ENCODE results near the gene IKZF4.
"Not testable (repeated sequence)": the region's sequence is repeated elsewhere in the genome, so short reads cannot be mapped to it uniquely, and the experiment has no call there.

Gene IKZF4

DNA sequence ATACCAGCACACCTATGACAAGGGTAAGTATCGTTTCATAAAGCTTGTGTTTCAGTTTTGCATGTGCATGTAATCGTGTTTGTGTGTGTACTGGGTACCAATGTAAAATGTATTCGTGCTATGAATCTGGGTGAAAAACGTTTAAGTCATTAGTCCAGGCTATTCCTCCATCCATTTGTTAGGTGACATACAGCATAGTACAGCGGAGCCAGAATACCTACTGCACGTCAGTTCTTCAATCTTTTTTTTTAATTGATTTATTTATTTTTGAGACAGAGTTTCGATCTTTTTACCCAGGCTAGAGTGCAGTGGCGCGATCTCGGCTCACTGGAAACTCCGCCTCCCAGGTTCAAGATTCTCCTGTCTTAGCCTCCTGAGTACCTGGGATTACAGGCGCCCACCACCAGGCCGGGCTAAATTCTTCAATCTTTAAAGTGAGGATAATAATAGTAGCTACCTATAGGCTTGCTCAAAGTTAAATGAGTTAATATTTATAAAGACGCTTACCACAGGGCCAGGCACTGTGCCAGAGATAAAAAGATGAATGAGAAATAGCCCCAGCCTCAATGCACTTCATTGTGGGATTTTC, 20.2 kb downstream of the IKZF4 start:
- no peak for DNase-seq

DNA sequence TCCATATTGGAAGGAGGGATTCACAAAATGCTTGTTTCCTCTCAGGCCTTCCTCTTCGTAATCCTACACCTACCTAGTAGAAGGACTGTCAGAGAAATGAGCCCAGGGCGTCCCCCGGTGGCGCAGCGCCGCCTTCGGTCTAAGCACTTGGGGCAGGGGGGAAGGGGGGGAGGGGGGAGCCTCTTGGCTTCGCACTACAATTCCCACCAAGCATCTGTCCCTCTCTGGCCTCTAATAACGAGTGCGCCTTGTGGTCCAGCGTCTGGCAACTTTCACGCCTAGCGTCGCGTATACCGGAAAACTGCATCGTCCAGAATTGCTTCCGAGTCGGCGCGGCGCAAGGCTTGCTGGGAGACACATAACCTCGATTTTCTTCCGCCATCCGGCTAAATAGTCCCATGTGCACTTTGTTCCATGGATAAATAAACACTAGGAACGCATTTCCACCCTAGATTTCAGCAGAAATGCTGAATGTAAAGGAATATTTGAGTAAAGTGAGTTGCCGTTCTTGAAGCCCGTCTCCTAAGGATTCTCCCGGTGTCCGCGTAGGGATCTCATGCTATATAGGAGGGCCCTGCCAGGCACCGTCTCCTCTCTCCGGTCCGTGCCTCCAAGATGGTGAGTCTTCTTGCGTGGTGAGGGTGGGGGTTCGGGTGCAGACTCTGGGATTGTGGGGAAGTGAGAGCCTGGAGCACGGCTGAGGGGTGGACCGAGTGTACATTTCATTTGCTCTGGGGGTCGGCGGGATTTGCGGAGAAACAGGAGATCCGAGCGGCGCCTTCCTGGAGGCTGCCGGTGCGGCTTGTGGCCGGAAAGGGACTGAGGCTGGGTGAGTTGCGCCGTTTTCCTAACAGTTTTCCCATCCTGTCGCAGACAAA, 20.9 kb downstream of the IKZF4 start, which contains the start of gene RPS26:
TSS of gene RPS26 (plus strand) at position 367 of the 878 bp plus-strand sequence. CDS start at position 616, 249 bp downstream.
- DNase-seq, result peak; percentile 85

DNA sequence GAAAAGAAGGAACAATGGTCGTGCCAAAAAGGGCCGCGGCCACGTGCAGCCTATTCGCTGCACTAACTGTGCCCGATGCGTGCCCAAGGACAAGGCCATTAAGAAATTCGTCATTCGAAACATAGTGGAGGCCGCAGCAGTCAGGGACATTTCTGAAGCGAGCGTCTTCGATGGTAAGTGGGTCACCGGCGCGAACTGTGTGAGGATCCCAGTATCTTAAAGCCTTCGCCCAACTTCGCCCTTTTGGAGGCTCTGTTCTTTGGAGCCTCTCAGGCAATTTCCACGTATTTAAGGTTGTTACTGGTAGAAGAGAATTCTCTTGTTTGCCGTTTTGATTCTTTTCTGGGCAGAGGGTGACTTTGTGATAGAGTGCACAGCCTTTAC, 21.6 kb downstream of the IKZF4 start:
- not testable (repeated sequence) for DNase-seq

DNA sequence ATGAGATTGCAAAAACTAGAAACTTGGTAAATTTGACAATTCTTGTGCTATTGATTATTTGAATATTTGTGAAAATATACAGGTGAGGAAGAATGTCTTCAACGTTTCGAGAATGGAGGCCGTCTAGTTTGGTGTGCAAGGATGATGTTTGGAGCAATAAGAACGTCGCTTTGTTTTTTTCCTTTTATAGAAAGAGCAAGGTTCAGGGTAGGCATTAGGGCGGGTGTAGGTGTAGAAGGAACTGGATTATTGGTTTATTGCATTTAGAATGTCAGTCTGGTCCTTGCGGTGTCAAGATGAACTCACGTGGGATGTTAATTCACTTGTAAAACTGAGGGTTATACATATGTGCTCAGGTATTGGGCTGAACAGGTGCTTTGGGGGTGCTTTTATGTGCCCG, 22.0 kb downstream of the IKZF4 start:
- no peak for DNase-seq

DNA sequence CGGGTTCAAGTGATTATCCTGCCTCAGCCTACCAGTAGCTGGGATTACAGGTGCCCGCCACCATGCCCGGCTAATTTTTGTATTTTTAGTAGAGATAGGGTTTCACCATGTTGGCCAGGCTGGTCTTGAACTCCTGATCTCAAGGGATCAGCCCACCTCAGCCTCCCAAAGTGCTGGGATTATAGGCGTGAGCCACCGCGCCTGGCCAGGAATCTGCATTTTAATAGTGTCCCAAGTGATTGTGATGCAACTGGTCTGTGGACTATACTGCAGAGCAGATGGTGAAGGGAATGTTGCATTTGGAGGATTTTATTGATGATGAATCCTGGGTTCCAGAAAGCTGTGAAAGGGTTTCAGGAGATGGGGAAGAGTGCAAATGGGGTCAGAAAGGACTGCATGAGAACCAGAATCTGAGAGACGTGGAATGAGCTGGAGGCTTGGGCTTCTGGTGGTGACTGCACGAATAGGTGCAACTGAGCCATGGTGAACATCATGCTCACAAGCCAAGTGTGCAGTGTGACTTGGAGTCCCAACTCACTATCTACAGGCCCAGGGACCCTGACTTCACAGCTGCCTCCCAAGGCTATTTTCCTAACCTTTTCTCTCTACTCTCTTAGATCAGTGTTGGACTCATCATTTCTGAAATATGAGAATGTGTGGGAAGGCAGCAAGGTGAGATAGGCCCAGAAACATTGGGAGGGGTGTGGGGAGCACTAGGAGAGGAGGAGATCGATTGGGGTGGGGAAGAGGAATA, 25.4 kb downstream of the IKZF4 start:
- DNase-seq, result no peak

DNA sequence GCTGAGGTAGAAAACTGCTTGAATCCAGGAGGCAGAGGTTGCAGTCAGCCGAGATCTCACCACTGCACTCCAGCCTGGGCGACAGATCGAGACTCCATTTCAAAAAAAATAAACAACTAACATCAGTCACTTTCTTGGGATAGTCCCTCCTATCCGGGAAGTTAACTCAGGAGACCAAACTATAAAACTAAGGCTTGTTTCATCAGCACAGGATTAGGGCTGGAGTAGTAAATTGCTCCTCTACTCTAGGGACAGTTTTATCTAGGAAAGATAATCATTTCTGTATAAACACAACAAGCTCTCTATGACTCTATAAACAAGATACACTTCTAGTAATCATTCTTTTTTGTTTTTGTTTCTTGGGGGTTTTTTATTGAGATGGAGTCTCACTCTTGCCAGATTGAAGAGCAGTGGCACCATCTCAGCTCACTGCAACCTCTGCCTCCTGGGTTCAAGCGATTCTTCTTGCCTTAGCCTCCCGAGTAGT, 32.6 kb downstream of the IKZF4 start:
- no peak for DNase-seq

DNA sequence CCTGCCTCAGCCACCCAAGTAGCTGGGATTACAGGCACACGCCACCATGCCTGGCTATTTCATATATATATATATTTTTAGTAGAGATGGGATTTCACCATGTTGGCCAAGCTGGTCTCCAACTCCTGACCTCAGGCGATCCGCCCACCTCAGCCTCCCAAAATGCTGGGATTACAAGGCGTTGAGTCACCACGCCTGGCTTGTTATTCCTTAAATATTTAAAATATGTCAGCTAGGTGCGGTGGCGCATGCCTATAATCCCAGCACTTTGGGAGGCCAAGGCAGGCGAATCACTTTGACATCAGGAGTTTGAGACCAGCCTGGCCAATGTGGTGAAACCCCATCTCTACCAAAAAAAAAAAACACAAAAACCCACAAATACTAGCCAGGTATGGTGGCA, 39.1 kb downstream of the IKZF4 start:
- DNase-seq, result not testable (repeated sequence)

DNA sequence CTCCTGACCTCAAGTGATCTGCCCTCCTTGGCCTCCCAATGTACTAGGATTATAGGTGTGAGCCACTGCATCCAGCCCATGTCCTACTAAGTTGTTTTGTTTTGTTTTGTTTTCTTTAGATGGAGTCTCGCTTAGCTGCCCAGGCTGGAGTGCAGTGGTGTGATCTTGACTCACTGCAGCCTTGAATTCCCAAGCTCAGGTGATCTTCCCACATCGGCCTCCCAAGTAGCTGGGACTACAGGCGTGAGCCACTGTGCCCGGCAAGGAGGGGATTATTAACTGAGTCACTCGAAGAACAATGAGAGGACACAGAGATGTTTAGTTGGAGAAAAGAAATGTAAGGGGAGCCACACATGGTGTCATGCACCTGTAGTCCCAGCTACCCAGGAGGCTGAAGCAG, 41.1 kb downstream of the IKZF4 start:
- no peak for DNase-seq

DNA sequence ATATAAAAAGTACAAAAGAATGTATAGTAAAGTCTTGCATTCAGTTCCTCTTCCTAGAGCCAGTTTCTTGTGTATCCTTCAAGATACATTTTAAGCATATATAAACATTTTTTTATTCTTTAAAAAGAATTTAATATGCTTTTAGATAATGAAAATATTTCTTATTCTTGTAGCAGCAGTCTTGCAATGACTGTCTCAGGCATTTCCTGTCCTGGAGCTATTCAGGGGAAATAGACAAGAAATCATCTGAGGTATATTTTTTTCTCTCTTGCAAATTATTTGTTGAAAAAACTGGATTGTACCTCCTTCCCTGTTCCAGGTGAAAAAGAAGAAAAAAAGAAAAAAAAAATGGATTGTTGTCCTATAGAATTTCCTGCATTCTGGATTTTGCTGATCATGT, 42.2 kb downstream of the IKZF4 start:
- no peak for DNase-seq

DNA sequence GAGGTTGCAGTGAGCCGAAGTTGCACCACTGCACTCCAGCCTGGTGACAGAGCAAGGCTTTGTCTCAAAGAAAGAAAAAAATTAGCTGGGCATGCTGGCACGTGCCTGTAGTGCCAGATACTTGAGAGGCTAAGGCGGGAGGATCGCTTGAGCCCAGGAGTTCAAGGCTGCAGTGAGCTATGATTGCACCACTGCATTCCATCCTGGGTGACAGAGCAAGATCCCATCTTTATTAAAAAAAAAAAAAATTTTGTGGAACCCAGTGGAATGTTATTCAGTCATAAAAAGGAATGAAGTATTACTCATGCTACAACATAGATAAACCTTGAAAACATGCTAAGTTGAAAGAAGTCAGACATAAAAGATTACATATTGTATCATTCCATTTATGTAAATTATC, 50.8 kb downstream of the IKZF4 start:
- no peak for DNase-seq

DNA sequence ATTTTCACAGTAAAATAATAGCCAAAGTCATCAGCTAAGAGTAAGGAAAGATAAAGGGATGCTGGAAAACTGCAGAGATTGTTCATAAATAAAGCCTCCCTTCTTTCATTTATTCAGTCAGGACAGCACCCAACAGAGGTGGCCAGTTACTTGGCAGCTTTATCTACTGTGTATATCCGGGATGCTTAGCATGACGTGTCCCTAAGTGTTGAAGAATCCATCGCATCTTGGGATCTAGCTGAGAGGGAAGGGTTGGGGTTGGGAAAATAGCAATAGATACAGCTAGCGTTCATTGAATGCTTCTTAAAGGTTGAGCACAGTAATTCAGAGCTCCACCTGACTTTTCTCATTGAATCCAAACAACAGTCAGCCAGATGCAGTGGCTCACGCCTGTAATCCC, 53.6 kb downstream of the IKZF4 start:
- DNase-seq, result no peak

DNA sequence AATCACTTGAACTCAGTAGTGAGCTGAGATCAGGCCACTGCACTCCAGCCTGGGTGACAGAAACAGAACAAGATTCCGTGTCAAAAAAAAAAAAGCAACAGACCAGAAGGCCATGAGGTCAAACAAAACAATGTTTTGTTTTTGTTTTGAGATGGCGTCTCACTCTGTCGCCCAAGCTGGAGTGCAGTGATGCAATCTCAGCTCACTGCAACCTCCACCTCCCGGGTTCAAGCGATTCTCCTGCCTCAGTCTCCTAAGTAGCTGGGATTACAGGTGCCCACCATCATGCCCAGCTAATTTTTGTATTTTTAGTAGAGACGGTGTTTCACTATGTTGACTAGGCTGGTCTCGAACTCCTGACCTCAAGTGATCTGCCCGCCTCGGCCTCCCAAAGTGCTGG, 57.1 kb downstream of the IKZF4 start:
- not testable (repeated sequence) for DNase-seq

DNA sequence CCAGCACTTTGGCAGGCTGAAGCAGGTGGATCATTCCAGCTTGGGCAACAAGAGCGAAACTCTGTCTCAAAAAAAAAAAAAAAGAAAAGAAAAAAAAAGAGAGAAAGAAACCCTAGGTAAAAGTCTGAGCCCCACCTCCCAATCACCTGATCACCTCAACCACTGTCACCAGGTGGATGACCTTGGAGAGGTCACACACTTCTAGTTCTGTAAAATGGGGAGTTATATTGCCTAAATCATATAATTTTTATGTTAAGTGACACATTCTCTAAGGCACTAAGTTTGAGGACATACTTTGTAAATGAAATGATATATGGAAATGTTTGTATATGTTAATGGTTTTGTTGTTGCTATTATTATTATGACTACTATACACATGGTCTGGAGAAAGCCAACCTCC, 57.6 kb downstream of the IKZF4 start:
- DNase-seq, result no peak

DNA sequence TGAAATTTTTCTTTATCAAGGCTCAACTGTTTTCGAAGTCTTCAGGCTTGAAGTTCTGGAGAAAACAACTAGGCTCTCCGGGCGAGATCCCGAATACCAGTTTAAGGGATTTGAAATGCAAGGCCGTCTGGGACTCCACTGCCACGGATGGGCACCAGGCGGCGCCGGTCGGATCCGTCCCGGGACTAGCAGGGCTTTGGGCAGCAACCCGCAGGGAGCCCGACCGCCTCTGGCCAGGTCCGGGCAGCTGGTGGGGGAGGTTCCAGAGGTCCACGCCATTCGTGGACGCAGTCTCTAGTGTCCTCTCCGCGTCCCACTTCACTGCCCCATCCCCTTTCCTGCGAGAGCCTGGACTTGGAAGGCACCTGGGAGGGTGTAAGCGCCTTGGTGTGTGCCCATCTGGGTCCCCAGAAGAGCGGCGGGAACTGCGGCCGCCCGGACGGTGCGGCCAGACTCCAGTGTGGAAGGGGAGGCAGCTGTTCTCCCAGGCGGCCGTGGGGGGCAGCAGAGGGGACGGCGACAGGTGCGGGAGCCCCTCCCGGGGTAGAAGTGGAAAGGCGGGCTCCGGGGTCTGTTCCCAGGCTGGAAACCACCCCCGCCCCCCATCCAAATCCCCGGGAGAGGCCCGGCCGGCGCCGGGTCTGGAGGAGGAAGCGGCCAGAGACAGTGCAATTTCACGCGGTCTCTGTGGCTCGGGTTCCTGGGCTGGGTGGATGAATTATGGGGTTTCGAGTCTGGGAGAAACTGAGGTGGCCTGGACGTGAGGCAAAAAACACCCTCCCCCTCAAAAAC, 58.3 kb downstream of the IKZF4 start:
- peak; percentile 51 for DNase-seq

DNA sequence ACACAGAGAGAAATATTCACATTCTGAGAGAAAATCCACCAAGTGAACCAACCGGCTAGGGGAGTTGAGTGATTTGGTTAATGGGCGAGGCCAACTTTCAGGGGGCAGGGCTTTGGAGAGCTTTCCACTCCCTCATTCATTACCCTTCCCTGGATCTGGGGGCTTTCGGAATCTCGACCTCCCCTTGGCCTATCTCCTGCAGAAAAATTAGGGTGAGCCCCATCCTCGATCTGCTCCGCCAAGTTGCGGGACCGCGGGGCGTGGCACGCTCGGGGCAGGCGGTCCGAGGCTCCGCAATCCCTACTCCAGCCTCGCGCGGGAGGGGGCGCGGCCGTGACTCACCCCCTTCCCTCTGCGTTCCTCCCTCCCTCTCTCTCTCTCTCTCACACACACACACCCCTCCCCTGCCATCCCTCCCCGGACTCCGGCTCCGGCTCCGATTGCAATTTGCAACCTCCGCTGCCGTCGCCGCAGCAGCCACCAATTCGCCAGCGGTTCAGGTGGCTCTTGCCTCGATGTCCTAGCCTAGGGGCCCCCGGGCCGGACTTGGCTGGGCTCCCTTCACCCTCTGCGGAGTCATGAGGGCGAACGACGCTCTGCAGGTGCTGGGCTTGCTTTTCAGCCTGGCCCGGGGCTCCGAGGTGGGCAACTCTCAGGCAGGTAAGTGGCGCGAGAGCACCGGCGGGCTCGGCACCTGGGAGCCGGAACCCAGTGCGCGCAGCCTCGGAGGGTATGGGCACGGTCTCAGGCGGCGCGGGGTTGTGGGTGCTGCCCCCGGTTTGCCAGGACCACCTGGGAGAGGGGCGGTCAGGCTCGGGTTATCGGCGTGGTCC, 59.1 kb downstream of the IKZF4 start, which contains the start of gene ERBB3:
TSS of gene ERBB3 (plus strand) at position 443 of the 833 bp plus-strand sequence. CDS start at position 579, 136 bp downstream.
- DNase-seq, result peak; percentile 59

DNA sequence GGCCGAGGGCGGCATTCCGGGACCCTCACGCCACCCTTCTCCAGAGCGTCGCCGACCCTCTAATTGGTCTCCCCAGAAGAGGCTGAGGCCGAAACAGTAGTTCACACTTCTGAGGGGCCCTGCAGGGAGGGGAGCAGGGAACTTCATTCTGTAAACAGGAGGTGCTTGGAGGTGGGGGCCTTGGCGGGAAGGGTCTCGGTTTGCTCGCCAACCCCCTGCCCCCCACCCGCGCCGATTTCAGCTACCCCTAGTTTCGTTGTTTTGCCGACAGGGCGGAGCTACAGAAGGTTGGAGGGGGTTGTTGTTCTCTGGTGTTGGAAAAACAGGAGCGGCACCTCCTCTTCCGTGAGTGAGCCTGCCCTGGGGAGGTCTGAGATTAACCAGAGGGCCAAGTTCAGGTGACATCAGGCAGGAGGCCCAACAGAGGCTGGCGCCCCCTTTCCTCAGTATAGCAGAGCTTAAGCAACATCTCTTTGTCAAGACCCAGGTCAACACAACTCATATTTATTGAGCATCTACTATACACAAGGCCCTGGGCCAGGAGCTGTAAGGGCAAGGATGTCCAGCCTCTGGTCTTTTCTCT, 59.8 kb downstream of the IKZF4 start:
- DNase-seq, result no peak

DNA sequence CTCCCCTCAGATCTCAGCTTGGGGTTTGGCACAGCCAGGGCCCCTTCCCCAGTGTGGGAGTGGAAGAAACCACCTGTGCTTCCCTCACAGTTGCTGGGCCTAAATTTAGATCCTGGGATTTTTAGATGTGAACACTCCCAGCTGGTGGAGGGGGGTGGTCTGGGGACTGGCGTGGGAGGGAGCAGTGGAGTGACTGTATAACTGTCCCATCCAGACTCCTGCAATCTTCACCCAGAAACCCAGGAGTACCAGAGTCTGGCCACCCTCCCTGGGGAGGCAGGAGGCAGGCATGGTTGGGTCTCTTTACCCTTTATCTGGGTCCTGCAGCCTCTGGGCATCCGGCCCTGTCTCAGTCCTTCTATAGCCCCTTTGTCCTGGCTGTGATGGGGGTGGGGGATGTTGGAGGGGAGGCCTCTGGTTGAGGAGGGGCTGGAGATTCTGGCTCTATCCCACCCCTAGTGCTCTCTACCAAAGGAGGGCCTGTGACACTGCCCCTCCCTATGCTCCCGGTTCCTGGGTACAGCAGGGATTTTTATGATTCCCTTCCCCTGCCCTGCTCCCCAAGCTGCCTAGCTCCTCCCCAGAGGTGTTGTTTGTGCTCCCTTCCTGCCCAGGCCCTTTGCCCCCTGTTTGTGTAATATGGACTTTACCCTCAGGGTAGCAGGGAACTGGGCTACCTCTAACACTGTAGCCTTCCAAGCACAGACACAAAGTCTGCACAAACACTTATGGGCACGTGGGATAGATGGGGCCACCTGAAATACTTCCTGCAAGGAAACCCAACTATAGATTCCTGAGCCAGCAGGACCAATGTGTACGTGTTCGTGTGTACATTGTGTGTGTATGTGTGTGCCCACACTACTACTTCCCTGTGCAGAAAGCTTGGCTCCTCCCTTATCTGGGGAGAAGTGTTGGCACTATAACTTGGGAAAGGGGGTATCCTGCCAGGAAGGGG, 60.8 kb downstream of the IKZF4 start:
- DNase-seq, result no peak

DNA sequence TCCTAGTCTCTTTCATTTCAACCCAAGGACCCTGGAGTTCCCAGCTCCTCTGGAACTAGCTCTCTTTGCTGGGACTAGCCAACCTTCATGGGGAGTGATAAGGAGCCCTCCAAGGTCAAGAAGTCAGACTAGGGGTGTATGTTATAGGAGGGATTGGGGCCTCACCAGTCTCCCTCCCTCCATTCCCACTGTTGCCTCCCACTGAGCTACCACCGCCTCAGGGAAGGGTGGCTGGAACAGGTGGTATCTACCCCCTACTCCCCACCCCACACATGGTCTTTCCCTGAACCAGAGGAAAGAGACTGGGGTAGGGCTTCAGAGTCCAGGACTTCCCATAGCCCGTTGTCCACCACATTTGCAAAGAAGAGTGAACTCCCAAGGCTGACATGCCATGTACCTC, 61.5 kb downstream of the IKZF4 start:
- DNase-seq, result no peak

DNA sequence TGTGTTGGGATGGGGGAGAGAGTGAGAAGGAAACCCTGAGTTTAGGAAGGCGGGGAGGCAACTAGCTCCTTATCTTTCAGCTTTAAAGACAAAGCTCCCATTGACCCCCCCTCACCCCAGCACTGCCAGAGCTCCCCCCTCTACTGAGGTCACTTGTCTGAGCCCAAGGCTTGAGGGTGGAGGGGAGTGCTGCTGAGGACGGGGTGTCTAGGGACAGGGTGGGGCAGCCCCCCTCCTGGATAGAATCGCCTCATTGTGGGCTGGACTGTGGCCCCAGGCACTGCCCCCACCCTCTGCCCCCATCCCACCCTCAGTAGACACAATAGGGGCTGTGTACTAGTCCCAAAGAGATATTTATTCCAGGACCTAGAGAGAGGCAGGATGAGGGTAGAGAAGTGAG, 62.1 kb downstream of the IKZF4 start:
- DNase-seq, result no peak

DNA sequence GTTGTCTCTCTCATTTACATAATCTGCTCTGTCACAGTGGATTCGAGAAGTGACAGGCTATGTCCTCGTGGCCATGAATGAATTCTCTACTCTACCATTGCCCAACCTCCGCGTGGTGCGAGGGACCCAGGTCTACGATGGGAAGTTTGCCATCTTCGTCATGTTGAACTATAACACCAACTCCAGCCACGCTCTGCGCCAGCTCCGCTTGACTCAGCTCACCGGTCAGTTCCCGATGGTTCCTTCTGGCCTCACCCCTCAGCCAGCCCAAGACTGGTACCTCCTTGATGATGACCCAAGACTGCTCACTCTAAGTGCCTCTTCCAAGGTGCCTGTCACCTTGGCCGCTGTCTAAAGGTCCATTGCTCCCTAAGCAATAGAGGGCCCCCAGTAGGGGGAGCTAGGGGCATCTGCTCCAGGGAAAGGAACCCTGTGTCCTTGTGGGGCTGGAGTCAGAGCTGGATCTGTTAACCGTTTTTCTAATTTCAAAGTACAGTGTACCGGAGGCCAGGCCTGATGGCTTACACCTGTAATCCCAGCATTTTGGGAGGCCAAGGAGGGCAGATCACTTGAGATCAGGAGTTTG, 64.2 kb downstream of the IKZF4 start:
- DNase-seq, result no peak
